SK-N-SH (cell line): ENCODE results near the gene TSSC4. TPM values are rescaled to one million over a fixed set of nuclear protein-coding genes. Genes with fewer than 3 reads are reported as not detected.

ENCODE experiments used
- CTCF ChIA-PET: fragments of 300-600, 350-600 bp; formaldehyde crosslinking; extraction: SDS; loops from one replicate; lab custom pipeline; 2021; lab: Yijun Ruan, JAX
- POLR2A ChIA-PET: fragments of 350-600 bp; sonication (Branson Sonifier 250); formaldehyde crosslinking; extraction: SDS; loops from one replicate; lab custom pipeline; 2020; ENCODE audit warnings: antibody characterized with exemption, inconsistent platforms; lab: Yijun Ruan, JAX
- DNase-seq: peaks from one replicate; pipeline ENCODE4 v3.0.0; 2012
- H2AFZ ChIP-seq: fragments of 200-600 bp; sonication (generic); 2 replicates; pipeline ENCODE4 v1.8.1; 2016; ENCODE audit warnings: antibody characterized with exemption, mild to moderate bottlenecking, low read depth
- H3F3A ChIP-seq: fragments of 200-600 bp; sonication (generic); replicated peaks from 2 replicates; pipeline ENCODE3; 2016; ENCODE audit warnings: antibody characterized with exemption, mild to moderate bottlenecking; ENCODE audit not compliant: insufficient read depth
- H3K27ac ChIP-seq, 2 experiments: fragments of 200-500 bp in 1 of 2; fragments of 200-600 bp in 1 of 2; sonication (Bioruptor generic) in 1 of 2; sonication (generic), shearing (Covaris generic) in 1 of 2; 2 replicates each; pipeline versions ENCODE4 v1.5.1 to v1.6.1; 2014 to 2016; ENCODE audit warnings: low read depth in 2 of 2, inconsistent platforms in 1 of 2, low read length in 1 of 2, mild to moderate bottlenecking in 1 of 2, mixed read lengths in 1 of 2
- H3K27me3 ChIP-seq: fragments of 200-600 bp; sonication (generic), shearing (Covaris generic); 2 replicates; pipeline ENCODE4 v1.6.1; 2016; ENCODE audit warnings: mixed run types; ENCODE audit not compliant: insufficient read depth
- H3K36me3 ChIP-seq, 2 experiments: fragments of 200-500 bp in 1 of 2; fragments of 200-600 bp in 1 of 2; sonication (Bioruptor generic) in 1 of 2; sonication (generic) in 1 of 2; replicated peaks in 1 of 2; 2 replicates each; pipeline versions ENCODE3 to v1.5.1; 2014 to 2016; ENCODE audit warnings: low read length in 1 of 2, mild to moderate bottlenecking in 1 of 2; ENCODE audit not compliant: insufficient read depth in 2 of 2, control insufficient read depth in 1 of 2
- H3K4me1 ChIP-seq, 2 experiments: fragments of 200-500 bp in 1 of 2; fragments of 200-600 bp in 1 of 2; sonication (Bioruptor generic) in 1 of 2; sonication (generic), shearing (Covaris generic) in 1 of 2; 2 replicates each; pipeline versions ENCODE4 v1.5.1 to v1.6.1; 2014 to 2016; ENCODE audit warnings: low read depth in 1 of 2, low read length in 1 of 2, mixed run types in 1 of 2; ENCODE audit not compliant: insufficient read depth in 2 of 2, control insufficient read depth in 1 of 2
- H3K4me2 ChIP-seq: fragments of 200-600 bp; sonication (generic), shearing (Covaris generic); 2 replicates; pipeline ENCODE4 v1.6.1; 2017; ENCODE audit warnings: mixed run types
- H3K4me3 ChIP-seq, 2 experiments: fragments of 200-500 bp in 1 of 2; fragments of 200-600 bp in 1 of 2; sonication (Bioruptor generic) in 1 of 2; sonication (generic), shearing (Covaris generic) in 1 of 2; 2 replicates each; pipeline versions ENCODE4 v1.5.1 to v1.8.1; 2014 to 2016; ENCODE audit warnings: low read depth in 2 of 2, inconsistent platforms in 1 of 2, low read length in 1 of 2, mild to moderate bottlenecking in 1 of 2, mixed read lengths in 1 of 2, moderate library complexity in 1 of 2
- H3K79me2 ChIP-seq: fragments of 200-600 bp; sonication (generic); 2 replicates; pipeline ENCODE4 v1.8.1; 2017; ENCODE audit warnings: mild to moderate bottlenecking; ENCODE audit not compliant: insufficient read depth
- H3K9ac ChIP-seq: fragments of 200-600 bp; sonication (generic); 2 replicates; pipeline ENCODE4 v1.6.1; 2017; ENCODE audit warnings: mixed run types
- H3K9me2 ChIP-seq: fragments of 200-600 bp; sonication (generic); 2 replicates; pipeline ENCODE4 v1.6.1; 2017; ENCODE audit warnings: mixed run types
- H3K9me3 ChIP-seq: fragments of 200-600 bp; sonication (generic); 2 replicates; pipeline ENCODE4 v1.6.1; 2017; ENCODE audit warnings: mixed run types, mild to moderate bottlenecking, moderate library complexity
- H4K20me1 ChIP-seq: fragments of 200-600 bp; sonication (generic); 2 replicates; pipeline ENCODE4 v1.6.1; 2017; ENCODE audit warnings: mild to moderate bottlenecking, mixed run types; ENCODE audit not compliant: insufficient read depth
- EP300 ChIP-seq, 2 experiments: IDR thresholded peaks; 2 replicates each; pipeline versions ENCODE4 v1.4.0 to v1.6.1; 2012; ENCODE audit warnings: borderline replicate concordance in 1 of 2, low read depth in 1 of 2, low read length in 1 of 2
- EZH2phosphoT487 ChIP-seq: fragments of 200-600 bp; sonication (generic); IDR thresholded peaks from 2 replicates; pipeline ENCODE4 v1.6.1; 2017; ENCODE audit warnings: low read depth, mixed run types, mild to moderate bottlenecking, antibody characterized with exemption, moderate library complexity, borderline replicate concordance
- FOXM1 ChIP-seq: IDR thresholded peaks from 2 replicates; pipeline ENCODE4 v1.4.0; 2012; ENCODE audit warnings: low read depth, mild to moderate bottlenecking
- GATA2 ChIP-seq: sonication (generic); formaldehyde crosslinking; IDR thresholded peaks from 2 replicates; pipeline ENCODE4 v1.5.0; 2020; ENCODE audit warnings: mild to moderate bottlenecking, missing genetic modification reagents
- IRF3 ChIP-seq: fragments of 150-350 bp; IDR thresholded peaks from 2 replicates; pipeline ENCODE4 v1.6.1; 2016; ENCODE audit warnings: mild to moderate bottlenecking, low read depth, low read length
- JUND ChIP-seq: IDR thresholded peaks from 2 replicates; pipeline ENCODE4 v1.4.0; 2012
- MEF2A ChIP-seq: IDR thresholded peaks from 2 replicates; pipeline ENCODE4 v1.4.0; 2012; ENCODE audit warnings: low read depth, borderline replicate concordance
- NRF1 ChIP-seq: IDR thresholded peaks from 2 replicates; pipeline ENCODE4 v1.6.1; 2012; ENCODE audit warnings: low read depth, mild to moderate bottlenecking, low read length
- RCOR1 ChIP-seq: fragments of 150-350 bp; IDR thresholded peaks from 2 replicates; pipeline ENCODE4 v1.6.1; 2017; ENCODE audit warnings: antibody characterized with exemption, low read length
- REST ChIP-seq: IDR thresholded peaks from 2 replicates; pipeline ENCODE4 v1.6.1; 2012; ENCODE audit warnings: mild to moderate bottlenecking, low read depth, low read length, moderate library complexity
- SIN3A ChIP-seq: IDR thresholded peaks from 2 replicates; pipeline ENCODE4 v1.6.1; 2012; ENCODE audit warnings: low read depth, mild to moderate bottlenecking, low read length, moderate library complexity, borderline replicate concordance
- SMC3 ChIP-seq: IDR thresholded peaks from 2 replicates; pipeline ENCODE4 v1.6.1; 2012; ENCODE audit warnings: low read depth, low read length, improper control_type of control experiment
- TEAD4 ChIP-seq: IDR thresholded peaks from 2 replicates; pipeline ENCODE4 v1.4.0; 2012; ENCODE audit warnings: mild to moderate bottlenecking, borderline replicate concordance; ENCODE audit not compliant: insufficient read depth
- USF1 ChIP-seq: IDR thresholded peaks from 2 replicates; pipeline ENCODE4 v1.4.0; 2012; ENCODE audit warnings: low read depth, borderline replicate concordance
- USF2 ChIP-seq: fragments of 150-350 bp; IDR thresholded peaks from 2 replicates; pipeline ENCODE4 v1.6.1; 2017; ENCODE audit warnings: antibody characterized with exemption, low read length, low read depth, borderline replicate concordance
- YY1 ChIP-seq: IDR thresholded peaks from 2 replicates; pipeline ENCODE4 v1.4.0; 2012; ENCODE audit warnings: low read depth, mild to moderate bottlenecking
- ZBTB33 ChIP-seq: IDR thresholded peaks from 2 replicates; pipeline ENCODE4 v1.4.0; 2012; ENCODE audit warnings: low read depth, borderline replicate concordance
- WGBS: methylation state at CpG from one replicate; pipeline ENCODE4 v1.1.6; 2017; ENCODE audit warnings: low lambda C conversion rate; 5-methylcytosine and 5-hydroxymethylcytosine counted together
- polyA plus RNA-seq, 3 experiments: library from polyadenylated mRNA; depleted of rRNA; stranded (reverse); fragments of >200 nt; gene quantifications; 2 replicates each; pipeline ENCODE4 v1.2.3, GENCODE V29; 2012

The TSSC4 gene
- polyA plus RNA-seq, 1 of the 3 experiments (the other 2 are of a cell fraction): 45.1 TPM

GRCh38 chr11:2400069-2400761 lies at the start of gene TSSC4 (continued):
- TF ChIP-seq FOXM1: no peak
- TF ChIP-seq MEF2A: no peak
- peak; percentile 1; the same call in 1 of the 2 replicates for TF ChIP-seq JUND
- TF ChIP-seq SIN3A: peak; percentile 78; the same call in 1 of the 2 replicates
- TF ChIP-seq TEAD4: 0 out of 2 replicates have a peak, but pooled peaks have one; percentile 15
- 0 out of 2 replicates have a peak, but pooled peaks have one; percentile 19 for TF ChIP-seq REST
- no peak for TF ChIP-seq EZH2phosphoT487
- peak in 1 of 2 experiments; percentile 25; a peak in 1 of 4 replicates for TF ChIP-seq EP300 (IDR thresholded peaks at IDR 0.05; ENCODE audit: borderline replicate concordance in 1 of 2, low read depth in 1 of 2, low read length in 1 of 2)

GRCh38 chr11:2351701-2352100 lies 48.8 kb upstream of the TSSC4 start:
- H3K36me3 ChIP-seq: no peaks in the 10 kb centered on the region
- no peak overlapping the region for H2AFZ ChIP-seq
- TF ChIP-seq NRF1 (no peak), TEAD4 (no peak), ZBTB33 (no peak), YY1 (no peak), IRF3 (no peak), EZH2phosphoT487 (no peak), RCOR1 (no peak), SMC3 (no peak), USF2 (no peak), USF1 (no peak), REST (no peak), GATA2 (CRISPR knock-in tag) (no peak)

More at GRCh38 chr11:2351701-2352100, 48.8 kb upstream of the TSSC4 start:
- H3K9me3 ChIP-seq: no peaks in the 10 kb centered on the region
- no peak for DNase-seq
- no peaks in the 10 kb centered on the region for H3K79me2 ChIP-seq
- H3K27ac ChIP-seq: no peak overlapping the region
- H3K27me3 ChIP-seq: no peaks in the 10 kb centered on the region
- H3F3A ChIP-seq: no peaks in the 10 kb centered on the region
- no peak overlapping the region for H3K4me2 ChIP-seq
- H3K9me2 ChIP-seq: no peaks in the 10 kb centered on the region
- no peak overlapping the region for H3K9ac ChIP-seq
- WGBS: 0% methylated on average over 3 of the region's 3 CpGs
- H3K4me3 ChIP-seq: no peak overlapping the region
- CTCF ChIA-PET: no interaction called here
- no peaks in the 10 kb centered on the region for H3K4me1 ChIP-seq
- no peaks in the 10 kb centered on the region for H4K20me1 ChIP-seq
- POLR2A ChIA-PET: no interaction called here
